A673 (cell line): Measurements from ENCODE around the gene ENDOG.

ENCODE experiments used
- EZH2 ChIP-seq: fragments of 200-600 bp; sonication (generic); IDR thresholded peaks from 2 replicates; pipeline ENCODE4 v1.6.1; 2017; ENCODE audit warnings: borderline replicate concordance, low read depth, mild to moderate bottlenecking, mixed read lengths, antibody characterized with exemption, low read length; ENCODE audit not compliant: poor library complexity, severe bottlenecking
- TF ChIP-seq, protein P1 (sequence below): fragments of 300-800, 200-600 bp; sonication (generic); conservative IDR thresholded peaks from 2 replicates; pipeline ENCODE4 v1.5.1; 2017; ENCODE audit warnings: low read depth, mild to moderate bottlenecking, antibody characterized with exemption, low read length, moderate library complexity, mixed read lengths

- TF ChIP-seq, protein P1, sequence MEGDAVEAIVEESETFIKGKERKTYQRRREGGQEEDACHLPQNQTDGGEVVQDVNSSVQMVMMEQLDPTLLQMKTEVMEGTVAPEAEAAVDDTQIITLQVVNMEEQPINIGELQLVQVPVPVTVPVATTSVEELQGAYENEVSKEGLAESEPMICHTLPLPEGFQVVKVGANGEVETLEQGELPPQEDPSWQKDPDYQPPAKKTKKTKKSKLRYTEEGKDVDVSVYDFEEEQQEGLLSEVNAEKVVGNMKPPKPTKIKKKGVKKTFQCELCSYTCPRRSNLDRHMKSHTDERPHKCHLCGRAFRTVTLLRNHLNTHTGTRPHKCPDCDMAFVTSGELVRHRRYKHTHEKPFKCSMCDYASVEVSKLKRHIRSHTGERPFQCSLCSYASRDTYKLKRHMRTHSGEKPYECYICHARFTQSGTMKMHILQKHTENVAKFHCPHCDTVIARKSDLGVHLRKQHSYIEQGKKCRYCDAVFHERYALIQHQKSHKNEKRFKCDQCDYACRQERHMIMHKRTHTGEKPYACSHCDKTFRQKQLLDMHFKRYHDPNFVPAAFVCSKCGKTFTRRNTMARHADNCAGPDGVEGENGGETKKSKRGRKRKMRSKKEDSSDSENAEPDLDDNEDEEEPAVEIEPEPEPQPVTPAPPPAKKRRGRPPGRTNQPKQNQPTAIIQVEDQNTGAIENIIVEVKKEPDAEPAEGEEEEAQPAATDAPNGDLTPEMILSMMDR: no peak
- no peak for TF ChIP-seq EZH2
Observed at GRCh38 chr9:128810873-128811272, 7.4 kb upstream of the ENDOG start.
